A549 (cell line): ENCODE results near the gene SLC2A14. TPM values are rescaled to one million over a fixed set of nuclear protein-coding genes. Genes with fewer than 3 reads are reported as not detected.
"Not testable (repeated sequence)": the region's sequence is repeated elsewhere in the genome, so short reads cannot be mapped to it uniquely, and the experiment has no call there.

Experiments used
- ATAC-seq, 2 experiments: fragments of 200-7000 bp in 1 of 2; fragments of >200 bp in 1 of 2; cut with Nextera tagmentation in 1 of 2; cut with Tn5 transposase in 1 of 2; 3 replicates each; pipeline versions ENCODE4 v1.8.0 to v1.9.1; 2018 to 2020; ENCODE audit warnings: mild to moderate bottlenecking in 1 of 2, moderate library complexity in 1 of 2
- CTCF ChIA-PET: fragments of 300-600 bp; sonication (Branson Sonifier 250); formaldehyde crosslinking; extraction: SDS; loops from one replicate; lab custom pipeline; 2021; ENCODE audit warnings: antibody characterized with exemption, inconsistent platforms; lab: Yijun Ruan, JAX
- POLR2A ChIA-PET: fragments of 350-600 bp; formaldehyde crosslinking; extraction: SDS; loops from one replicate; lab custom pipeline; 2021; ENCODE audit warnings: antibody characterized with exemption, inconsistent platforms; lab: Yijun Ruan, JAX
- DNase-seq, 2 experiments: peaks; one replicate each; pipeline versions ENCODE4 v3.0.0 to v3.0.0-alpha.2; 2011 to 2016; ENCODE audit warnings: low read depth in 1 of 2, low spot score in 1 of 2
- FAIRE-seq: peaks from 2 replicates; lab custom pipeline; 2011; peaks lifted over from hg19 to GRCh38; lab: Jason Lieb, UNC
- H3K27ac ChIP-seq, 2 experiments: fragments of >200 bp; sonication (Bioruptor Twin); formaldehyde crosslinking; 3 replicates each; pipeline ENCODE4 v1.5.1; 2016 to 2017
- H3K4me1 ChIP-seq: fragments of >200 bp; sonication (Bioruptor Twin); formaldehyde crosslinking; 3 replicates; pipeline ENCODE4 v1.6.1; 2016
- H3K4me2 ChIP-seq: fragments of >200 bp; sonication (Bioruptor Twin); formaldehyde crosslinking; 3 replicates; pipeline ENCODE4 v1.6.1; 2016
- H3K4me3 ChIP-seq: fragments of >200 bp; sonication (Bioruptor Twin); formaldehyde crosslinking; 3 replicates; pipeline ENCODE4 v1.5.1; 2016
- H3K9me3 ChIP-seq: fragments of >200 bp; sonication (Bioruptor Twin); formaldehyde crosslinking; 3 replicates; pipeline ENCODE4 v1.6.1; 2016
- BHLHE40 ChIP-seq: IDR thresholded peaks from 2 replicates; pipeline ENCODE4 v1.6.1; 2012; ENCODE audit warnings: low read depth, low read length, inconsistent platforms
- CHD2 ChIP-seq: fragments of 150-350 bp; IDR thresholded peaks from 2 replicates; pipeline ENCODE4 v1.6.1; 2014; ENCODE audit warnings: low read length; ENCODE audit not compliant: partially characterized antibody
- CHD4 ChIP-seq: fragments of 200-600 bp; sonication (generic); IDR thresholded peaks from 2 replicates; pipeline ENCODE4 v1.6.1; 2016; ENCODE audit warnings: antibody characterized with exemption, mild to moderate bottlenecking, borderline replicate concordance
- EHMT2 ChIP-seq: fragments of 200-600 bp; sonication (generic); IDR thresholded peaks from 2 replicates; pipeline ENCODE4 v1.6.1; 2016; ENCODE audit warnings: antibody characterized with exemption, low read depth, mild to moderate bottlenecking, moderate library complexity
- EP300 ChIP-seq, 2 experiments: fragments of >200 bp; sonication (Bioruptor Twin); formaldehyde crosslinking; IDR thresholded peaks; 2 replicates in 1 of 2; 3 replicates in 1 of 2; pipeline ENCODE4 v1.6.1; 2016 to 2017
- FOSB ChIP-seq: fragments of 250-450 bp; sonication (Bioruptor Pico); IDR thresholded peaks from 2 replicates; pipeline ENCODE4 v1.5.0; 2020; ENCODE audit warnings: mild to moderate bottlenecking, moderate library complexity
- FOXS1 ChIP-seq: fragments of 250-450 bp; sonication (Bioruptor Pico); IDR thresholded peaks from 2 replicates; pipeline ENCODE4 v1.5.0; 2020; ENCODE audit warnings: mild to moderate bottlenecking, moderate library complexity
- HEYL ChIP-seq: fragments of 250-450 bp; sonication (Bioruptor Pico); IDR thresholded peaks from 2 replicates; pipeline ENCODE4 v1.8.0; 2021; ENCODE audit warnings: mild to moderate bottlenecking, moderate library complexity
- HOXB13 ChIP-seq: fragments of 250-450 bp; sonication (Bioruptor Pico); IDR thresholded peaks from 2 replicates; pipeline ENCODE4 v1.5.0; 2020; ENCODE audit warnings: low read depth, mild to moderate bottlenecking, moderate library complexity
- HOXB5 ChIP-seq: fragments of 250-450 bp; sonication (Bioruptor Pico); IDR thresholded peaks from 2 replicates; pipeline ENCODE4 v1.5.0; 2020; ENCODE audit warnings: mild to moderate bottlenecking, moderate library complexity
- JUNB ChIP-seq: fragments of >200 bp; sonication (Bioruptor Twin); formaldehyde crosslinking; IDR thresholded peaks from 2 replicates; pipeline ENCODE4 v1.6.1; 2016
- KDM1A ChIP-seq: fragments of 200-600 bp; sonication (generic); IDR thresholded peaks from 2 replicates; pipeline ENCODE4 v1.6.1; 2016; ENCODE audit warnings: low read depth, mild to moderate bottlenecking
- MAZ ChIP-seq: fragments of 150-350 bp; IDR thresholded peaks from 2 replicates; pipeline ENCODE4 v1.6.1; 2014; ENCODE audit warnings: antibody characterized with exemption, low read depth, low read length, borderline replicate concordance
- MYC ChIP-seq: IDR thresholded peaks from 2 replicates; pipeline ENCODE4 v1.6.1; 2012; ENCODE audit warnings: mild to moderate bottlenecking, inconsistent platforms, low read length, improper control_type of control experiment, borderline replicate concordance
- NFE2L2 ChIP-seq: fragments of 150-350 bp; conservative IDR thresholded peaks from 2 replicates; pipeline ENCODE4 v1.6.1; 2014; ENCODE audit warnings: low read length
- POLR2A ChIP-seq: IDR thresholded peaks from 2 replicates; pipeline ENCODE4 v1.6.1; 2012; ENCODE audit warnings: mild to moderate bottlenecking, low read length
- RFX5 ChIP-seq: fragments of 450-650 bp; IDR thresholded peaks from 2 replicates; pipeline ENCODE4 v1.7.1; 2014; ENCODE audit warnings: antibody characterized with exemption, mild to moderate bottlenecking, moderate library complexity
- RNF2 ChIP-seq: fragments of 200-600 bp; sonication (generic); IDR thresholded peaks from 2 replicates; pipeline ENCODE4 v1.6.1; 2016; ENCODE audit warnings: low read depth, mild to moderate bottlenecking, antibody characterized with exemption, moderate library complexity, borderline replicate concordance
- SMC3 ChIP-seq: fragments of >200 bp; sonication (Bioruptor Twin); formaldehyde crosslinking; IDR thresholded peaks from 3 replicates; pipeline ENCODE4 v1.6.1; 2018; ENCODE audit warnings: inconsistent platforms
- SREBF2 ChIP-seq: fragments of 450-650 bp; IDR thresholded peaks from 2 replicates; pipeline ENCODE4 v1.6.1; 2014; ENCODE audit warnings: mild to moderate bottlenecking, moderate library complexity
- TFCP2L1 ChIP-seq: fragments of 250-450 bp; sonication (Bioruptor Pico); IDR thresholded peaks from 2 replicates; pipeline ENCODE4 v1.5.0; 2021; ENCODE audit warnings: mild to moderate bottlenecking
- USF2 ChIP-seq: fragments of 450-650 bp; IDR thresholded peaks from 2 replicates; pipeline ENCODE4 v1.6.1; 2014; ENCODE audit warnings: antibody characterized with exemption
- WGBS: methylation state at CpG from one replicate; pipeline ENCODE4 v1.1.6; 2017; ENCODE audit errors: missing lambda C conversion rate; 5-methylcytosine and 5-hydroxymethylcytosine counted together
- polyA plus RNA-seq, 4 experiments: library from polyadenylated mRNA; depleted of rRNA in 3 of 4; stranded (reverse); fragments of >200 nt; fragmentation: RNase III in 1 of 4; extraction: RNeasy Plus Mini Kit Qiagen cat#74134 plus additional on column Dnase treatment in 1 of 4; gene quantifications; 2 replicates in 3 of 4; 3 replicates in 1 of 4; pipeline ENCODE4 v1.2.3, GENCODE V29; 2011 to 2017
- TF ChIP-seq, protein P1 (sequence below): fragments of 200-600 bp; sonication (generic); IDR thresholded peaks from 2 replicates; pipeline ENCODE4 v1.6.1; 2016; ENCODE audit warnings: antibody characterized with exemption, mild to moderate bottlenecking, moderate library complexity
- TF ChIP-seq, protein P2 (sequence below): fragments of >200 bp; sonication (Bioruptor Twin); formaldehyde crosslinking; IDR thresholded peaks from 3 replicates; pipeline ENCODE4 v1.6.1; 2016

Gene SLC2A14
- polyA plus RNA-seq, 2 of the 4 experiments (the other 2 are of a cell fraction) = 0.25 to 0.68 TPM

DNA sequence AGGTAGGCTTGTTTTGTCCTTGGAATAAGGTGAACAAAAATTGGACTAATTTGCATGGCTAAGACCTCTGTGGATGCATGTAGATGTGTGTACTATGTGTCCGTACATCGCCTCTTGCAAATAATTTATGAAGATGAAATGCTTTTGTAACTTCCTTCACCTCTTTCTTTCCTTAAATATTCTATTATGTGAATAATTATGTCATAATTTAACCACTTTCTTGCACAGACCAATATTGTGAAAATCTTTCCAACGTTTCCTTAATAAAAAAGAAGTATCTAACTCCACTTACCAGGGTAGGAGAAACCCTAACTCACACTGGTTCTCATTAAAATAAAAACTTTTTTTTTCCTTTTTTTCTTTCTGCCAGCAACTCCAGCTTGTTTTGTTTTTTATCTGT, 79.5 kb downstream of the SLC2A14 start:
- no peak overlapping the region for H3K4me2 ChIP-seq
- ATAC-seq = no peak
- CTCF ChIA-PET = no interaction called here
- no peaks in the 10 kb centered on the region for H3K4me1 ChIP-seq
- TF ChIP-seq, protein P1, sequence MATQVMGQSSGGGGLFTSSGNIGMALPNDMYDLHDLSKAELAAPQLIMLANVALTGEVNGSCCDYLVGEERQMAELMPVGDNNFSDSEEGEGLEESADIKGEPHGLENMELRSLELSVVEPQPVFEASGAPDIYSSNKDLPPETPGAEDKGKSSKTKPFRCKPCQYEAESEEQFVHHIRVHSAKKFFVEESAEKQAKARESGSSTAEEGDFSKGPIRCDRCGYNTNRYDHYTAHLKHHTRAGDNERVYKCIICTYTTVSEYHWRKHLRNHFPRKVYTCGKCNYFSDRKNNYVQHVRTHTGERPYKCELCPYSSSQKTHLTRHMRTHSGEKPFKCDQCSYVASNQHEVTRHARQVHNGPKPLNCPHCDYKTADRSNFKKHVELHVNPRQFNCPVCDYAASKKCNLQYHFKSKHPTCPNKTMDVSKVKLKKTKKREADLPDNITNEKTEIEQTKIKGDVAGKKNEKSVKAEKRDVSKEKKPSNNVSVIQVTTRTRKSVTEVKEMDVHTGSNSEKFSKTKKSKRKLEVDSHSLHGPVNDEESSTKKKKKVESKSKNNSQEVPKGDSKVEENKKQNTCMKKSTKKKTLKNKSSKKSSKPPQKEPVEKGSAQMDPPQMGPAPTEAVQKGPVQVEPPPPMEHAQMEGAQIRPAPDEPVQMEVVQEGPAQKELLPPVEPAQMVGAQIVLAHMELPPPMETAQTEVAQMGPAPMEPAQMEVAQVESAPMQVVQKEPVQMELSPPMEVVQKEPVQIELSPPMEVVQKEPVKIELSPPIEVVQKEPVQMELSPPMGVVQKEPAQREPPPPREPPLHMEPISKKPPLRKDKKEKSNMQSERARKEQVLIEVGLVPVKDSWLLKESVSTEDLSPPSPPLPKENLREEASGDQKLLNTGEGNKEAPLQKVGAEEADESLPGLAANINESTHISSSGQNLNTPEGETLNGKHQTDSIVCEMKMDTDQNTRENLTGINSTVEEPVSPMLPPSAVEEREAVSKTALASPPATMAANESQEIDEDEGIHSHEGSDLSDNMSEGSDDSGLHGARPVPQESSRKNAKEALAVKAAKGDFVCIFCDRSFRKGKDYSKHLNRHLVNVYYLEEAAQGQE = no peak
- TF ChIP-seq CHD2 = no peak
- no peak for TF ChIP-seq NFE2L2
- no peak for TF ChIP-seq SREBF2
- no peak for TF ChIP-seq HEYL (CRISPR knock-in tag)
- TF ChIP-seq SMC3 = no peak
- TF ChIP-seq KDM1A = no peak
- TF ChIP-seq FOXS1 = no peak
- TF ChIP-seq, all 56 proteins: peak for 0
- no peaks in the 10 kb centered on the region for H3K9me3 ChIP-seq
- DNase-seq (no peak), FAIRE-seq (no peak)
- no peak overlapping the region for H3K4me3 ChIP-seq
- no peak overlapping the region for H3K27ac ChIP-seq
- POLR2A ChIA-PET = no interaction called here
- 58% methylated on average over 3 of the region's 3 CpGs for WGBS

GRCh38 chr12:7788884-7789528, 83.7 kb downstream of the SLC2A14 start, which contains the start of gene NANOG:
Gene NANOG, plus strand, starts transcription at chr12:7789402. Its CDS starts 213 bp downstream, at chr12:7789615.
- WGBS = 59% methylated on average over 13 of the region's 13 CpGs

GRCh38 chr12:7788294-7788660, 84.4 kb downstream of the SLC2A14 start:
- CTCF ChIA-PET = interaction anchor here (1.4 to 2.9 kb wide), 3 partner anchors 10 to 19 kb away, joined by 3 to 6 read pairs (median 4); no protein-coding TSS in a partner anchor
- H3K4me3 ChIP-seq = no peak overlapping the region
- POLR2A ChIA-PET = interaction anchor here (0.6 kb wide), 1 partner anchor 104 kb away, joined by 3 read pairs; no protein-coding TSS in a partner anchor
- no peak overlapping the region for H3K27ac ChIP-seq
- FAIRE-seq (no peak), DNase-seq (no peak), ATAC-seq (no peak)
- WGBS = 17% methylated on average over 4 of the region's 4 CpGs
- H3K4me2 ChIP-seq = peak overlapping the region; percentile 23; the same call in 1 of the 3 replicates
- no peaks in the 10 kb centered on the region for H3K4me1 ChIP-seq
- H3K9me3 ChIP-seq = no peaks in the 10 kb centered on the region
- TF ChIP-seq RFX5 (no peak), HOXB13 (no peak), JUNB (no peak), USF2 (no peak), TFCP2L1 (no peak), CHD2 (no peak), RNF2 (no peak), CHD4 (no peak), EHMT2 (no peak), HOXB5 (CRISPR knock-in tag) (no peak), BHLHE40 (no peak), HEYL (CRISPR knock-in tag) (no peak), EP300 (IDR thresholded peaks at IDR 0.05) (no peak), FOSB (CRISPR knock-in tag) (no peak), MAZ (no peak), MYC (no peak), POLR2A (no peak)
- TF ChIP-seq, protein P2, sequence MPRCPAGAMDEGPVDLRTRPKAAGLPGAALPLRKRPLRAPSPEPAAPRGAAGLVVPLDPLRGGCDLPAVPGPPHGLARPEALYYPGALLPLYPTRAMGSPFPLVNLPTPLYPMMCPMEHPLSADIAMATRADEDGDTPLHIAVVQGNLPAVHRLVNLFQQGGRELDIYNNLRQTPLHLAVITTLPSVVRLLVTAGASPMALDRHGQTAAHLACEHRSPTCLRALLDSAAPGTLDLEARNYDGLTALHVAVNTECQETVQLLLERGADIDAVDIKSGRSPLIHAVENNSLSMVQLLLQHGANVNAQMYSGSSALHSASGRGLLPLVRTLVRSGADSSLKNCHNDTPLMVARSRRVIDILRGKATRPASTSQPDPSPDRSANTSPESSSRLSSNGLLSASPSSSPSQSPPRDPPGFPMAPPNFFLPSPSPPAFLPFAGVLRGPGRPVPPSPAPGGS = no peak

More at GRCh38 chr12:7788884-7789528, 83.7 kb downstream of the SLC2A14 start, which contains the start of gene NANOG:
- H3K4me3 ChIP-seq, DNase-seq, H3K4me1 ChIP-seq, POLR2A ChIA-PET, H3K9me3 ChIP-seq, ATAC-seq, H3K27ac ChIP-seq: not testable (repeated sequence)
- peak; percentile 65 for FAIRE-seq
- peak within 1 kb of the TSS; percentile 23; the same call in 1 of the 3 replicates for H3K4me2 ChIP-seq
- CTCF ChIA-PET = interaction anchor here (1.4 to 2.9 kb wide), 2 partner anchors 11 to 18 kb away, joined by 4 to 6 read pairs; no protein-coding TSS in a partner anchor
